Measurements from ENCODE around the gene CLSTN3. TPM values are rescaled to one million over a fixed set of nuclear protein-coding genes. Genes with fewer than 3 reads are reported as not detected.
"Not testable (repeated sequence)": the region's sequence is repeated elsewhere in the genome, so short reads cannot be mapped to it uniquely, and the experiment has no call there.

CLSTN3 gene
- total and polyA plus RNA-seq, 2 of the 8 experiments (the other 6 are each of a cell fraction or from before 2014, with no cell fraction given), result 20.4 to 26.3 TPM

- no peak for TF ChIP-seq EP300 (IDR thresholded peaks at IDR 0.05; ENCODE audit: borderline replicate concordance in 1 of 2, low read depth in 2 of 2, low read length in 2 of 2)
These were observed 50.5 kb downstream of the CLSTN3 start (continued) for GRCh38 chr12:7180685-7181084.

GRCh38 chr12:7186058-7186457, 55.9 kb downstream of the CLSTN3 start:
- H3K79me1 ChIP-seq (ENCODE audit: low read depth, low read length); H3K4me2 ChIP-seq (ENCODE audit: insufficient read depth in 1 of 2, low read depth in 2 of 2, low read length in 2 of 2); H4K20me1 ChIP-seq (replicated peaks in 1 of 2; ENCODE audit: control insufficient read depth in 1 of 2, insufficient read depth in 2 of 2, low read length in 2 of 2); DNase-seq (ENCODE audit: low read depth in 1 of 2, low spot score in 2 of 2); H4K91ac ChIP-seq (replicated peaks; ENCODE audit: insufficient read length, low read length); H3K36me3 ChIP-seq (ENCODE audit: control insufficient read depth in 2 of 4, insufficient read depth in 4 of 4, low read length in 3 of 4); H3K27ac ChIP-seq (ENCODE audit: low read depth, low read length); H3K23ac ChIP-seq (ENCODE audit: insufficient read length); H2AK5ac ChIP-seq (ENCODE audit: low read depth, low read length); H2AFZ ChIP-seq (ENCODE audit: low read length); H3K23me2 ChIP-seq (ENCODE audit: low read depth, low read length); POLR2A ChIA-PET (ENCODE audit: partially characterized antibody); H3K18ac ChIP-seq (ENCODE audit: extremely low read depth, low read length); H2BK15ac ChIP-seq (ENCODE audit: low read length); H3K27me3 ChIP-seq (replicated peaks in 1 of 4; ENCODE audit: control insufficient read depth in 3 of 4, extremely low read depth in 1 of 4, insufficient read depth in 3 of 4, low read length in 3 of 4); H2BK120ac ChIP-seq (replicated peaks; ENCODE audit: low read depth, low read length); H3K9me3 ChIP-seq (ENCODE audit: insufficient read depth in 2 of 2, low read depth in 1 of 2, low read length in 1 of 2); H3K79me2 ChIP-seq (ENCODE audit: control insufficient read depth in 1 of 2, insufficient read depth in 2 of 2, low read length in 2 of 2); H2BK5ac ChIP-seq (ENCODE audit: low read depth, low read length); H3K4me3 ChIP-seq (ENCODE audit: extremely low read depth in 1 of 4, insufficient read depth in 2 of 4, low read depth in 3 of 4, low read length in 4 of 4); H4K8ac ChIP-seq (ENCODE audit: extremely low read depth, insufficient read depth, low read length); H3K56ac ChIP-seq (replicated peaks; ENCODE audit: insufficient read length, low read depth, low read length); H2BK12ac ChIP-seq (ENCODE audit: low read depth, low read length); FAIRE-seq; H3K9ac ChIP-seq (replicated peaks in 1 of 4; ENCODE audit: extremely low read depth in 1 of 4, low read depth in 3 of 4, low read length in 3 of 4); H4K5ac ChIP-seq (ENCODE audit: insufficient read length, low read depth, low read length); H3K14ac ChIP-seq (ENCODE audit: insufficient read length); H2BK20ac ChIP-seq (ENCODE audit: low read length); H3K4ac ChIP-seq (replicated peaks; ENCODE audit: insufficient read length, low read depth, low read length): not testable (repeated sequence)
- peaks cover 0 to 11% (median 3%) of the 10 kb centered on the region in 4 experiments; a peak in 4 of 7 replicates for H3K4me1 ChIP-seq (replicated peaks in 1 of 4; ENCODE audit: control insufficient read depth in 3 of 4, insufficient read depth in 4 of 4, low read length in 3 of 4)
- 58% methylated on average over 2 of the region's 2 CpGs; no CpG with 5 or more reads in 1 of the 2 experiments for WGBS, 2 experiments (ENCODE audit: extremely low coverage in 1 of 2, insufficient coverage in 1 of 2, insufficient read length in 1 of 2, insufficient replicate concordance in 2 of 2, low coverage in 1 of 2, low lambda C conversion rate in 2 of 2, missing lambda C conversion rate in 1 of 2)
- CTCF ChIA-PET (ENCODE audit: partially characterized antibody), result interaction anchor here (0.7 to 2.5 kb wide), 5 partner anchors 23 to 45 kb away, joined by 3 to 16 read pairs (median 4); no protein-coding TSS in a partner anchor
